OCI-LY1 (cell line): ENCODE results near the gene CHRNA3.

ENCODE experiments used
- H2AFZ ChIP-seq: fragments of 200-600 bp; sonication (generic), shearing (Covaris generic); 2 replicates; pipeline ENCODE4 v1.6.0; 2014; ENCODE audit warnings: antibody characterized with exemption, mild to moderate bottlenecking, low read length
- H3F3A ChIP-seq: fragments of 200-600 bp; sonication (generic), shearing (Covaris generic); 2 replicates; pipeline ENCODE4 v1.6.0; 2014; ENCODE audit warnings: mild to moderate bottlenecking, antibody characterized with exemption, low read length, moderate library complexity; ENCODE audit not compliant: insufficient read depth
- H3K27ac ChIP-seq: fragments of 200-600 bp; sonication (generic); 2 replicates; pipeline ENCODE4 v1.5.1; 2014; ENCODE audit warnings: low read length, mixed run types, mild to moderate bottlenecking, low read depth; ENCODE audit not compliant: poor library complexity, severe bottlenecking
- H3K27me3 ChIP-seq: fragments of 200-600 bp; sonication (generic); 2 replicates; pipeline ENCODE4 v1.6.0; 2014; ENCODE audit warnings: antibody characterized with exemption, mild to moderate bottlenecking, low read length, moderate library complexity; ENCODE audit not compliant: insufficient read depth
- H3K36me3 ChIP-seq: fragments of 200-600 bp; sonication (generic); 2 replicates; pipeline ENCODE4 v1.6.1; 2014; ENCODE audit warnings: mild to moderate bottlenecking, antibody characterized with exemption, low read length, moderate library complexity, mixed read lengths; ENCODE audit not compliant: insufficient read depth
- H3K4me1 ChIP-seq: fragments of 200-600 bp; sonication (generic); 2 replicates; pipeline ENCODE4 v1.5.1; 2014; ENCODE audit warnings: mild to moderate bottlenecking, low read length, moderate library complexity; ENCODE audit not compliant: insufficient read depth, severe bottlenecking
- H3K4me2 ChIP-seq: fragments of 200-600 bp; sonication (generic), shearing (Covaris generic); 2 replicates; pipeline ENCODE4 v1.6.1; 2014; ENCODE audit warnings: low read length
- H3K4me3 ChIP-seq: fragments of 200-600 bp; sonication (generic); 2 replicates; pipeline ENCODE4 v1.5.1; 2014; ENCODE audit warnings: low read length, low read depth, mild to moderate bottlenecking, mixed read lengths; ENCODE audit not compliant: poor library complexity, severe bottlenecking
- H3K79me2 ChIP-seq: fragments of 200-600 bp; shearing (Covaris generic); 2 replicates; pipeline ENCODE4 v1.6.1; 2016; ENCODE audit warnings: mixed run types, low read length, mixed read lengths; ENCODE audit not compliant: insufficient read depth
- H3K9ac ChIP-seq: fragments of 200-600 bp; sonication (generic), shearing (Covaris generic); 2 replicates; pipeline ENCODE4 v1.6.1; 2014; ENCODE audit warnings: mild to moderate bottlenecking, low read length, mixed read lengths
- H3K9me2 ChIP-seq: fragments of 200-600 bp; sonication (generic), shearing (Covaris generic); 2 replicates; pipeline ENCODE4 v1.6.1; 2014; ENCODE audit warnings: low read depth, mild to moderate bottlenecking, low read length, mixed read lengths
- H3K9me3 ChIP-seq: fragments of 200-600 bp; shearing (Covaris generic); 2 replicates; pipeline ENCODE4 v1.6.1; 2014; ENCODE audit warnings: low read length, mixed read lengths
- H4K20me1 ChIP-seq: fragments of 200-600 bp; sonication (generic), shearing (Covaris generic); 2 replicates; pipeline ENCODE4 v1.6.0; 2016; ENCODE audit warnings: mild to moderate bottlenecking, low read length; ENCODE audit not compliant: insufficient read depth
- EZH2 ChIP-seq: fragments of 200-600 bp; sonication (generic), shearing (Covaris generic); IDR thresholded peaks from 2 replicates; pipeline ENCODE4 v1.8.0; 2017; ENCODE audit warnings: borderline replicate concordance, mixed run types, mild to moderate bottlenecking, antibody characterized with exemption, low read length, moderate library complexity, mixed read lengths
- TF ChIP-seq, protein P1 (sequence below): fragments of 200-600 bp; sonication (generic), shearing (Covaris generic); IDR thresholded peaks from 2 replicates; pipeline ENCODE4 v1.5.1; 2017; ENCODE audit warnings: mild to moderate bottlenecking, antibody characterized with exemption, low read length, moderate library complexity, mixed read lengths

Gene CHRNA3

DNA sequence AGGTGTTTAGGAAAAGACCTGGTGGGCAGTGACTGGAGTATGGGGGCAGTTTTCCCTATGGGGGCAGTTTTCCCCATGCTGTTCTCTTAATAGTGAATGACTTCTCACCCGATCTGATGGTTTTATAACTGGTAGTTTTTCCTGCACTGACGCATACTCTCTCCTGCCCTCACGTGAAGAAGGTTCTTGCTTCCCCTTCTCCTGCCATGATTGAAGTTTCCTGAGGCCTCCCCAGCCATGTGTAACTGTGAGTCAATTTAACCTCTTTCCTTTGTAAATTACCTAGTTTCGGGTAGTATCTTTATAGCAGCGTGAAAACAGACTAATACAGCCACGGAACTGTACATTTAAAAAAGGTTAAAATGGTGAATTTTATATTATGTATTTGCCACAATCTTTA, 45.2 kb upstream of the CHRNA3 start:
- H3K4me1 ChIP-seq: no peaks in the 10 kb centered on the region
- H3K9me2 ChIP-seq: no peaks in the 10 kb centered on the region
- no peaks in the 10 kb centered on the region for H3F3A ChIP-seq
- no peaks in the 10 kb centered on the region; the same call in 1 of the 2 replicates for H3K27me3 ChIP-seq
- no peak overlapping the region for H3K27ac ChIP-seq
- no peak overlapping the region for H3K4me2 ChIP-seq
- H3K9ac ChIP-seq: no peak overlapping the region
- no peaks in the 10 kb centered on the region for H3K79me2 ChIP-seq
- H2AFZ ChIP-seq: no peak overlapping the region
- TF ChIP-seq, protein P1, sequence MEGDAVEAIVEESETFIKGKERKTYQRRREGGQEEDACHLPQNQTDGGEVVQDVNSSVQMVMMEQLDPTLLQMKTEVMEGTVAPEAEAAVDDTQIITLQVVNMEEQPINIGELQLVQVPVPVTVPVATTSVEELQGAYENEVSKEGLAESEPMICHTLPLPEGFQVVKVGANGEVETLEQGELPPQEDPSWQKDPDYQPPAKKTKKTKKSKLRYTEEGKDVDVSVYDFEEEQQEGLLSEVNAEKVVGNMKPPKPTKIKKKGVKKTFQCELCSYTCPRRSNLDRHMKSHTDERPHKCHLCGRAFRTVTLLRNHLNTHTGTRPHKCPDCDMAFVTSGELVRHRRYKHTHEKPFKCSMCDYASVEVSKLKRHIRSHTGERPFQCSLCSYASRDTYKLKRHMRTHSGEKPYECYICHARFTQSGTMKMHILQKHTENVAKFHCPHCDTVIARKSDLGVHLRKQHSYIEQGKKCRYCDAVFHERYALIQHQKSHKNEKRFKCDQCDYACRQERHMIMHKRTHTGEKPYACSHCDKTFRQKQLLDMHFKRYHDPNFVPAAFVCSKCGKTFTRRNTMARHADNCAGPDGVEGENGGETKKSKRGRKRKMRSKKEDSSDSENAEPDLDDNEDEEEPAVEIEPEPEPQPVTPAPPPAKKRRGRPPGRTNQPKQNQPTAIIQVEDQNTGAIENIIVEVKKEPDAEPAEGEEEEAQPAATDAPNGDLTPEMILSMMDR: no peak
- no peak for TF ChIP-seq EZH2
- no peak overlapping the region for H3K4me3 ChIP-seq
- H3K36me3 ChIP-seq: no peaks in the 10 kb centered on the region
- no peaks in the 10 kb centered on the region for H4K20me1 ChIP-seq
- H3K9me3 ChIP-seq: no peaks in the 10 kb centered on the region

DNA sequence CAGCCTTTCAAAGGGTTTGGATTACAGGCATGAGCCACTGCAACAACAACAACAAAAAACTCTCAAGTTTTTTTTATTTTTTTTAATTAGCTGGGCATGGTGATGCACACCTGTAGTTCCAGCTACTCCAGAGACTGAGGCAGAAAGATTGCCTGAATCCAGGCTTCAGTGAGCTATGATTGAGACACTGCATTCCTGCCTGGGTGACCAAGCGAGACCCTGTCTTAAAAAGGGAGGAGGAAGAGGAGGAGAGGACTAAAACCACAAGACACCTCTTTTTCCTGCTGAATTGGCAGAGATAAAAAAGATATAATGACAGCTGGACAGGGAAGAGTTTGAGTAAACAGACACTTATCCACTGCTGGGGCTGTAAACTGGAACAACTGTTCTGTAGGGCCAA, 42.9 kb upstream of the CHRNA3 start:
- no peaks in the 10 kb centered on the region for H4K20me1 ChIP-seq
- H3K9me3 ChIP-seq: no peaks in the 10 kb centered on the region
- H3F3A ChIP-seq: no peaks in the 10 kb centered on the region
- H3K4me1 ChIP-seq: no peaks in the 10 kb centered on the region
- H3K4me3 ChIP-seq: no peak overlapping the region
- H3K9ac ChIP-seq: no peak overlapping the region
- no peaks in the 10 kb centered on the region for H3K9me2 ChIP-seq
- no peaks in the 10 kb centered on the region for H3K36me3 ChIP-seq
- no peak overlapping the region for H3K4me2 ChIP-seq
- H3K27ac ChIP-seq: no peak overlapping the region
- no peaks in the 10 kb centered on the region; the same call in 1 of the 2 replicates for H3K27me3 ChIP-seq
- H3K79me2 ChIP-seq: no peaks in the 10 kb centered on the region
- TF ChIP-seq EZH2: no peak
- TF ChIP-seq, protein P1: no peak
- H2AFZ ChIP-seq: no peak overlapping the region

DNA sequence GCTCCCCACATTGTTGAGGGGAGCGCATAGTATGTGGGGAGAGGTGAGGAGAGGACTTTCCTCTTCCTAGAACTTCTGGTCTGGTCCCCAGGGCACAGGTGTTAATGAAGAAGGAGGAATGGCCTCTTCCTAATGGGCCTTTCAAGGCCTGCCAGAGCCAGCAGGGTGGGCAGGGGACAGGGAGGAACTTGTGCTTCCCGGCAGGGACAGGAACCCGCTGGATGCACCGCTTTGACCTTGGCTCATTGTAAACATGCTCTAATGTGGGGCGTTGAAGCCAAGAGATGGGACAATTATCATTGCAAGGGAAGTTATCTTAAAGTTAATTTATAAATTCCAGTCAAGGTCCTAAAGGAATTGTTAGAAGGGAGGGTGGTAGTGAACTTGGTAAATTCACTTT, 41.2 kb upstream of the CHRNA3 start:
- Histone ChIP-seq H3K27ac (no peak overlapping the region), H3K36me3 (no peaks in the 10 kb centered on the region), H3K4me3 (no peak overlapping the region), H3K4me1 (no peaks in the 10 kb centered on the region), H4K20me1 (no peaks in the 10 kb centered on the region), H3K9ac (no peak overlapping the region), H3K27me3 (no peaks in the 10 kb centered on the region; the same call in 1 of the 2 replicates), H3K79me2 (no peaks in the 10 kb centered on the region), H3K9me3 (no peaks in the 10 kb centered on the region), H2AFZ (no peak overlapping the region), H3K4me2 (no peak overlapping the region), H3F3A (no peaks in the 10 kb centered on the region), H3K9me2 (no peaks in the 10 kb centered on the region)
- TF ChIP-seq EZH2: no peak
- TF ChIP-seq, protein P1: no peak
